HG03196 (cell line): Measurements from ENCODE around the gene ASS1.
"Not testable (repeated sequence)": the region's sequence is repeated elsewhere in the genome, so short reads cannot be mapped to it uniquely, and the experiment has no call there.

Experiments used
- ATAC-seq: cut with Tn5 transposase; IDR thresholded peaks from one replicate; pipeline ENCODE4 v1.9.1; 2021; ENCODE audit not compliant: unreplicated experiment

ASS1 gene

DNA sequence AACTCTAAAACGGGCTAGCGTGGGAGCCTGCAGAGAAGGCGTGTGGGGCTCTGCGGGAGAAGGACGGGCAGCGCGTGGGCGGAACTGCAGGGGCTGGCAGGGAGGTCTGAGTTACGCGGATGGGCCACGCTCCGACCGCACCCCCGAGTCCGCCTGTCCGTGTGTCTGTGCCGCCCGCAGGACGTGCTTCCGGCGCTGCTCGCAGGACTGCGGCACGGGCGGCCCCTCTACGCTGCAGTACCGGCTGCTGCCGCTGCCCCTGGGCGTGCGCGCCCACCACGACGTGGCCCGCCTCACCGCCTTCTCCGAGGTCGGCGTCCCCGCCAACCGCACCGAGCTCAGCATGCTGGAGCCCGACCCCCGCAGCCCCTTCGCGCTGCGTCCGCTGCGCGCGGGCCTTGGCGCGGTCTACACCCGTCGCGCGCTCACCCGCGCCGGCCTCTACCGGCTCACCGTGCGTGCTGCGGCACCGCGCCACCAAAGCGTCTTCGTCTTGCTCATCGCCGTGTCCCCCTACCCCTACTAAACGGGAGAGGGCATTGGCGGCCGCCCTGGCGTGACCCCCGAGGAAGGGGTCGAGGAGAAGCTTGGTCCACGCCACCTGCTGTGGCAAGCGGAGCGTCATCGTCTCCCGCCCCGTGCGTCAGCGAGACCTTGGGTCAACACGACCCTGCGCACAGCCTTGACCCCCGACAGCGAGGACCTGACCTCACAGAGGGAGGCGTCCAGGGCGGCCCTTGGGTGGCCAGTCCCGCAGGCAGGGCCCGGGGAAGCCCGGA, 11.4 kb upstream of the ASS1 start:
- no peak for ATAC-seq

DNA sequence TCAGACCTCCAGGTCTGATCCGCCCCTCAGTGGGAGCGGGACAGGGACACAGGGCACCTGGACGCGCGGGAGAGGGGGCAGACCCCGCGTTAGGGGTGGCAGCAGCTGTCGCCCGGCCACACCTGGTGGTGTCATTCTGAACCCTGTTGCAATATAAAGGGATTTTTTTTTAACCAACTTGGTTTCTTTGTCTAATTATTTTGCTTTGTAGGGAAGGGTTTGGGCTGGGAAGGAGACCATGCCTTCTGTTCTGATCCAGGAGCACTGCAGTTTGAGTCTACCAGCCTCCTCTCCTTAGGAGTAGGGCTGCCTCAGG, 10.9 kb upstream of the ASS1 start:
- no peak for ATAC-seq

DNA sequence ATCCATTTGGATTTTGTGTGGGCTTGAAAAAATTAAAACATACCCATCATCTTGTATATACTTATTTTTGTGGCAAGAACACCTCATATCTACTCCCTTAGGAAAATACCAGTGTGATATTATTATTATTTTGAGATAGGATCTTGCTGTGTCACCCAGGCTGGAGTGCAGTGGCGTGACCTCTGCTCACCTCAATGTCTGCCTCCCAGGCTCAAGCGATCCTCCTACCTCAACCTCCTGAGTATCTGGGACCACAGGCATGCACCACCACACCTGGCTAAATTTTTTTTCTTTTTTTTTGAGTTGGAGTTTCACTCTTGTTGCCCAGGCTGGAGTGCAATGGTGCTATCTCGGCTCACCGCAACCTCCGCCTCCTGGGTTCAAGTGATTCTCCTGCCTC, 10.1 kb upstream of the ASS1 start:
- ATAC-seq = not testable (repeated sequence)

DNA sequence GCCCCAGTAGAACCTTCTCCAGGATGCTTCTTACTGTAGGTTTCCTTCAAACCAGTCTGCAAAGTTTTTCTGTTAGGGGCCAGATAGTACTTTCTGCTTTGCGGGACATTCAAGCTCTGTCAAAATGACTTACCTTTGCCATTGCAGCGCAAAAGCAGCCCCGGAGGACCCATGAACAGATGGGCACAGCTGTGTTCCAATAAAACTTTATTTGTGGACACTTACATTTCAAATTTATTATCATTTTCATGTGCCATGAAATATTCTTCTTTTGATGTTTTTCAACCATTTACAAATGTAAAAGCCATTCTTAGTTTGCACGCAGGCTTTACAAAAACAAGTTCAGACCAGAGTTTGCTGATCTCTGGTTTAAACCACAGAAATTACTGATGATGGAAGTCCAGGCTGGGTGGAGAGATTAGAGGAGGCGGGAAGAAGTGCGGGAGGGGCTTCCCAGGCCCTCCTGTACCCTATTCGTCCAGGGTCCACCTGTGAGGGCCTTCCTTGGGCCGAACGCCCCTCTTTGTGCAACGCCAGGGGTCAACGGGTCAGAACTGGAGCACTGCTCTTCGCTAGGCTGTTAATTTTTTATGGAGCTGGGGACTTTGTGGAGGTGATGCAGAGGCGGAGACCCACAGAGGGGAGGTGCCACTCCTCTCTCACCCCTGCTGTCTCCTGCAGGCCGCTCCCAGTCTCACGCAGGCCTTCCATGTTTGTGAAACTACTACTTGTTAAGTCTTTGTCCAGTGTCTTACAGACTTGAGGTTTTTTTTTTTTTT, 7.6 kb upstream of the ASS1 start:
- no peak for ATAC-seq

DNA sequence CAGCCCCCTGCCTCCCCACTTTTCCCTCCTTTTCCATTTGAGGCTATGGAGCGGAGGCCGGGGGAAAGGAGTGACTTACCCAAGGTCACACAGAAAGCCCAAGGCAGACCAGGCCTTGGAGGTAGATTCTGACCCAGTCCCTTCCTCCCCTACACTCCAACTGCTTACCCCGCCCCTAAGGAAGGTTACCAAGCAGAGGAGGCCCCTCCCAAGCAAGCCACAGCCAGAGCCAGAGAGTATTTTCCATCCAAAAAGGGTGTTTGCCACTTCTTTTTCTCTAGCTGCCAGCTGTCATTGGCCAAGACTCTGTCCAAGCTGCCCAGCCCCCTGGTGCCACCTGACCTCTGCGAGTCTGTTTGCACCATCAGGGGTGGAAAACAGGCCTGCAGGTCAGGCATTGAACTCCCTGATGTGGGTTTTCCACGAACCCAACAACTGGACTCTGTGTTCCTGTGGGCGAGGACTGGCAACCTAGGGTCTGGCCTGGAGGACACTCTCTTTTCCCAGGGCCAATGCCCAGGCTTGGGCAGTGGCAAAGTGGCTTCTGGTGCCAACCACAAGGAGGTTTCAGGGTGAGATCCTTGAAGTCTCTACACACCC, 6.3 kb upstream of the ASS1 start:
- ATAC-seq = no peak

DNA sequence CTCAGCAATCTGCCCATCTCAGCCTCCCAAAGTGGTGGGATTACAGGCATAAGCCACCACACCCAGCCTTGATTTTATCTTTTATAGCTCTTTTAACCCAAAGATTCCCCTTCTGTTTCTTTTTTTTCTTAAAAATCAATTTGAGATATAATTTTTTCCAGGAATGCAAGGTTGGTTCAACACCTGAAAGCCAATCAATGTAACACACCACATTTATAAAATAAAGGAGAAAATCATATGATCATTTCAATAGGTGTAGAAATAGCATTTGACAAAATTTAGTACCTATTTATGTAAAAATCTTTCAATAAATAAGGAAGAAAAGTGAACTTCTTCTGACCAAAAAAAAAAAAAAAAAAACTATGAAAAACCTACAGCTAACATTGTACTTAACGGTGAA, 3.7 kb upstream of the ASS1 start:
- no peak for ATAC-seq

DNA sequence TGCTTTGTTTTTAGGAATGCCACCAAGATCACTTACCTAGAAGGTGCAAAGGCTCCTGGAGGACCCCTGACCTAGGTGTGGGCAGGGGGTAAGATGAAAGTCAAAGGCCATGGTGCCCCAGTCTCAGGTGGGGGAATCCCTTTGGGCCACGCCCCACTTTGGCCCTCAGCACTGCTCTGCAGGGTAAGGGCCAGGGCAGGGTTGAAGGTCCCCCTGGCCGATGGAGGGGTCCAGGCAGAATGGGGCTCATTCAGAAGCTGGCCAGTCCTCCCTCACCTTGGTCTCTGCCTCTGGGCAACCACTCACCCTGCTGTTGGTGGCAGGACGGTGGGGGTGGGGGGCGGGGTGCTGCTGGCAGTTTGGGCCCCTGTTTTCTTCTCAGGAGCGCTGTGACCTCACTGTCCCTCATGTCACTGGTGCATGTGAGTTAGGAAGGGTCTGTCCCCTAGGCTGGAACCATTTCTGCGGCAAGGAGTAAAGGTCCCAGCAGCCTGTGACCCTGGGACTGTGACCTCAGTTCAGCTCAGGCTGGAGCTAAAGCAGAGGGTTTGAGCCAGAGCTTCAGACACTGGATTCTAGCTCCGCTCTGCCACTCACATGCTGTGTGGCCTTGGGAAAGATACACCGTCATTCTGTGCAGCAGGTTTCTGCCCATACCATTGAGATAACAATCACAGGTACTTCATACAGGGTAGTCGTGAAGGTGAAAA, 1.9 kb upstream of the ASS1 start:
- no peak for ATAC-seq

DNA sequence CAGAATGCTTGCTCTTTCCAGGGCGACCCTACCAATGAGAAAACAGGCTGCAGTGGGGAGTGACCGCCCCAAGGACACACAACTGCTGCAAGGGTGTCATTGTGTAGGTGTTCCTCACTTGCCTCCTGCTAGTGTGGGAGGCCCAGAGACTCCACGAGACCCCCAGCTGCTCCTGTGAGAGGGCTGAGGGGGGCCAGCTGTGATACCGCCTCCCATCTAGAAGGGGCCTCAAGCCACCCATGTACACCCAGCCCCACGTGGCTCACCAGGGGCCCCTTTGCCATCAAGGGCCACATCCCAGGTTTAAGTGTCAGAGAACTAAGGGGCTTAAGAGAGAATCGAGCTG, 1.3 kb upstream of the ASS1 start:
- no peak for ATAC-seq

DNA sequence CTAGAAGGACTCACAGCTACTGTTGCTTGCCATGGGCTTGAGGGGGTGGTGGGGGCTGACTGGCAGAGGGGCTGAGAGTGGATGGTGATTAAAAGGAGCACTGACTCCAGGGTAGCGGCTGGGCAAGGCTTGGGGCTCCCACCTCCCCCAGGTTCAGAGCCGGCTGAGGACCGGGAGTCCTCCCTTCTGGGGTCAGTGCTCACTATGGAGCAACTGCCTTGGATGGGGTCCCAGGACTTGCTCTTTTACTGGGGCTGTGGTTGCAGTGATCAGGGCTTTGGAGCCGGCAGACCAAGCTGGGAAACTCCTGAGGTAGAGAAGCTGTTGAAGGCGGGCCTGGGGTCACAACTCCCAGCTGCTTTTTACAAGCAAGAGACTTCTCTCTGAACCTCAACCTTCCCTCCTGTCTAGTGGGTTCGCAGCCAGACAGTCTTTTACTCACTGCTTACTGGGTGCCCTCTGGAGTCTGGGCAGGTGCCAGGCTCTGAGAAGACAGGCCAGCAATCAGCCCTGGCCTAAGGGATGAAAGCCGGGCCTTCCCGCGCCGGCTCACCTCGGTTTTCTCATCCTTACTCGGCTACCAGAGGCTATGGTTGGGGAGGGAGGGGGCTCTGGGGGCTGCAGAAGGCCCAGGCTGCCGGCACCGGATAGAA, 795 bp upstream of the ASS1 start:
- ATAC-seq = no peak

DNA sequence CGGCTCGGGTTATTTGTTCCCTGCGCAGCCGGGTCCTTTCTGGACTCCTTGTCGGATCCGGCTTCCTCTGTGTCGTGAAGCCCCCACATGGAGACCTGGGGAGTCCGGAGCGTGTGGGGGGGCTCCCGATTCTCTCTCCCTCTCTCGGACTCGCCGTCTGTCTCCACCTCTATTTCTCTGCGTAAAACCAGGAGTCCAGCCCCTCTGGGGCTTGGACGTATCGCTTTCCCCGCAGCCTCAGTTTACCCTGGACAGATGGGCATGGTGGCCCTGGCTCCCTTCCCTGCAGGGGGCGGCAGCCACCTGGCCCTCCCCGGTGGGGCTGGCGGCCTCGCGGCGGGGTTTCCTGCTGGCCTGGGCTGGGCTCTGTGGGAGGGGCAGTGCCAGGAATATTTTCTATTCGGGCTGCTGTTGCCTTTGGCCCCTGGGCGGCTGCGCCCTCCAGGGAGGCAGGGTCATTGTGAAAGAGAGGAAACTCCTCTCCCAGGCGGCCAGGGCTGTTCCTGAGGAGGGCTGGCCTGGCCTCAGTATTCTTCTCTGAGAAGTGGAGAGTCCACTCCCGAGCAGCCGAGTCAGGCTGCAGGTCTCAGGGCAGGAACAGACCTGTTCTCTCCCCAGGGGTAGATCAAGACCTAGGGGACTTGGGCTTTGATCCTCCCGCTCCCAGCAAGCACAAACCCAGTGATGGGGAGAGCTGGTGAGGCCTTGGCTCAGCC, 665 bp downstream of the ASS1 start:
- ATAC-seq = no peak

DNA sequence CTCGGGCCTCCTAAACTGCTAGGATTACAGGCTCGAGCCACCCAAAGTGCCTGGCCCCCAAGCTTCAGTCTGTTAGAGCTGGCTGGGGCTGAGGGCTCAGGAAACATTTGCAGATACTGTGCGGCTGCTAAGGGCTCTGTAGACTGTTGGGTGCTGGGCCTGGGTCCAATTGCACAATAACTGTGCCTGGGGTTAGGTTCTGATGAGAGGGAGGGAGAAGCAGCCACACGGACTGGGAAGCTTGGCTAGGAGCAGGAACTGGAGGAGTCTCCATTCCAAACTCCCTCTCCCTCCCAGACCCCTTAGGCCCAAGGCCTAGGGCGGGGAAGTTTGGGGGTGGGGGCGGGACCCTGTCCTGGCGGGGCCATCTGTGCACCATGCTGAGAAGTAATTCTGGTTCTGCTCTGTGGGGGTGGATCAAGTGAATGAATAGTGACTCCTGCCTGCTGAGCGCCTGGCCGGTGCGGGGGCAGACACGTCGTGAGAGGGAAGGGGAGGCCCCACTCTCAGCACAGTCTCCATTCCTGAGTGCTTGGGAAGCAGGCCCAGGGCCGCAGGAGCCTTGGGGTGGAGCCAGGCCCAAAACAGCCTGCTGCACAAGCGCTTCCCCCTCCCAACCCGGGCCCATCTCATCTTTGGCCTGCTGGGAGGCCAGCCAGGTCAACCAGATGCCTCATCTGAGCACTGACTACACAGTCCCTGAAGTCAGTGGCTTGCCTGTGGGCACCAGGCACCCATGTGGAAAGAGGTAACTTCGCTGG, 1.5 kb downstream of the ASS1 start:
- no peak for ATAC-seq

DNA sequence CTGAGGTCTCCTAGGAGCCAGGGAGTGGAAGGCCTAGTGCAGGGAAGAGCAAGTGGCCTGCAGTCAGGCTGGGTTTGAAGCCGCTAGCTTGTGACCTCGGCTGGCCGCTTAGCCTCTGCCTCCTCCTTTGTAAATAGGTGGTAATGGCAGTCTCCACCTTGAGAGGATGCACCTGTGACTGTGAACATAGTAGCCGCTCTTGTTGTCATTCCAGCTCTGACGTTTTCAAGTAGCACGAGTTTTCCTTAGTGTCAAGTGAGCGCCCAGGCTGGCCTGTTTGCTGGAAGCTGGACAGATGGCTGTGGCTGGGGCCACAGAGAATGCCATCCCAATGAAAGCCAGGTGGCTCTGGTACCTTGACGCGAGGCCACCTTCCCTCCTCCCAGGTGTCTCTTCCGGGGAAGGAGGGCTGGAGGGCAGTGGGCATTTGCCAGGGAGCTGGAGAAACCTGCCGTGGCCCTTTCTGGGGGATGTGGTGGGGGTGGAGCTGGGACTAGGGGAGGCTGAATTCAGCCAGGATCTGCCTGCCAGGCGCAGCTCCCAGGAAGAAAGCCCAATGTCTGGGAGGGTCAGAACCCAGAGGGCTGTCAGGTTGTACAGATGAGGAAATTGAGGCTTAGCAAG, 2.5 kb downstream of the ASS1 start:
- no peak for ATAC-seq

DNA sequence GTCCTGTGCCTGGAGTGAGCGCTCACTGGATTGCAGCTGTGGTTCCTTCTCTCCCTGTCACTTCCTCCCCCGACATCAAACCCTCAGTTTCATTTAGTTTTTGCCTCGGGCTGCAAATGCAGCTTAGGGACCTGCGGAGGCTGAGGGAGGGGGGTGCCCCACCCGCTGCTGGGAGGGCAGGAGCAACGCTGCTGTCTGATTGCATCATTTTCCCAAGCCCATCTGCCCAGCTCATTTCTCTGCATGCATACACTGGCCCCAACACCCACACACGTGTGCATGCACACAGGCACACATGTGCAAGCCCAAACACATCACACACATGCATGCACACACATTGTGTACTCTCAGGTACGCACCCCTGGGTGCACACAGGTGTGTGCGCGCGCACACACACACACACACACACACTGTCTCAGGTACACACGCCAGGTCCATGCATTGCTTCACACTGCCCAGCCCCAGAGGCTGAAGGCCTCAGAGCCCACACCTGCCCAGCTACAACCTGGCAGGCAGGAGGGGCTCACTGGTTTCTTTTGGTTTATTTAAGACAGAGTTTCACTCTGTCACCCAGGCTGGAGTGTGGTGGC, 3.4 kb downstream of the ASS1 start:
- ATAC-seq = no peak

DNA sequence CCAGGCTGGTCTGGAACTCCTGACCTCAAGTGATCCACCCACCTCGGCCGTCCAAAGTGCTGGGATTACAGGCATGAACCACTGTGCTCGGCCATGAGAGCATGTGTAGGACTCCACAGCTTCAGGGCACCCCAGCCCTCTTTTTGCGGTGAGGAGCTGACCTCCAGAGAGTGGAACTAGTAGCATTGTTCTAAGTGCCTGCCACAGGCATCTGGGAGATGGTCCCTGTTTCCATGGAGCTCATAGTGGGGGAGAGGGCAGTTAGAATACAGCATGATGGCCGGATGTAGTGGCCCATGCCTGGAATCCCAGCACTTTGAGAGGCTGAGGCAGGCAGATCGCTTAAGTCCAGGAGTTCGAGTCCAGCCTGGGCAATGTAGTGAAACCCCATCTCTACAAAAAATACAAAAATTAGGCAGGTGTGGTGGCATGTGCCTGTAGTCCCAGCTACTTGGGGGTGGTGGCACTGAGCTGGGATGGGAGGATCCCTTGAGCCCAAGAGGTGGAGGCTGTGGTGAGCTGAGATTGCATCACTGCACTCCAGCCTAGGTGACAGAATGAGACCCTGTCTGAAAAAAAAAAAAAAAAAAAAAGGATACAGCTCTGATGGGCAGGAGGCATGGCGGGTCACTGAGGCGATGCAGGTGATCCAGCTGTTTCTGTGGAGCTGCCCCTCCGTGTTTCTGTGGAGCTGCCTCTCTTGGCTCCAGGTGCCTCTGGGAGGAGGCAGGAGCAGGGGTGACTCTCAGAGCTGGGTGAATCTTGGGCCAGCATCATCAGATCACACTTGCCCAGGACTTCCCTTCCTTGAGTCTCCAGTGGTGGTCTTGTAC, 4.2 kb downstream of the ASS1 start:
- ATAC-seq = no peak

DNA sequence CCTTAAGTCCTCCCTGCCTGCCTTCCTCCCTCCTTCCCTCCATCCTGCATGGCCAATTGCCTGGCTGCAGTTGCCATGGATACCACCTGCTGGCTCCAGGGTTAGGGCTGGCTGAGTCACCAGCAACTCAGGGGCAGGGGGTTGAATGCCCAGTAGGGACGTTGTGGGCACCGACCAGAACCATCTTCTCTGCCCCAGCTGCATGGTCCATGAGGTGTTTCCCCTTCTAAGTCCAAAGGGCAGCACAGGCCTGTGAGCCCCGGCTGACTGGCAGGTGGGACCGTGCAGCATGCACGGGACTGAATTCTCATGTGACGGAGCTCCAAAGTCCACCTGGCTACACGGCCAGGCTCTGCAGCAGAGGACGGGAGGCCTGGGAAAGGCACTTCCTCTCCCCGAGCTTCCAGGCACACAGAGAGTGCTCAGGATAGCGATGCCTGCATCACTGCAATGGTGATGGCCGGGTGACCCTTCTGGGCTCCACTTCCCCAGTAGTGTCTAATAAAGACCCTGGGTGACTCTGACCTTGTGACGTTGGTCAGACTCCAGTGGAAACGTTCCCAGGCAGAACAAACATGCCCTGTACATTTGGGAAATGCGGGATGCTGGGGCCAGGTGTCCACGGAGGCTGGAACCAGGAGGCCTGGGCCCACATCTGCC, 5.7 kb downstream of the ASS1 start:
- ATAC-seq = no peak

DNA sequence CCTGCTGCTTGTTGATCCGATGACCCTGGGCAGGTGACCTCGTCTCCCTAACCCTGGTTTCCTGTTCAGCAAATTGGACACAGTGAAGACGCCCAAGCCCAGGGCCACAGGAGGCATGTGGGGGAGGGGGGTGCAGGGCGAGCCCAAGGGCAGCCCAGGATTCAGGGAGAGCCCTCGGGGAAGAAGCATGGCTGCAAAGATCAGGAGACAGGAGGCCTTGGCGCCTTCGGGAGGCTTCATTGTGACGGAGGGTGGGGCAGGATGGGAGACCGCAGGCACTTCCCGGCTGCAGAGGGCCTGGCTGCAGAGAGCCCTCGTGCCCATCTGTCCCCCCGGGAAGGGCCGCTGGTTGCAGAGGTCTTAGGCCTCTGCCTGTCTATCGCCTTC, 6.2 kb downstream of the ASS1 start:
- ATAC-seq = no peak

DNA sequence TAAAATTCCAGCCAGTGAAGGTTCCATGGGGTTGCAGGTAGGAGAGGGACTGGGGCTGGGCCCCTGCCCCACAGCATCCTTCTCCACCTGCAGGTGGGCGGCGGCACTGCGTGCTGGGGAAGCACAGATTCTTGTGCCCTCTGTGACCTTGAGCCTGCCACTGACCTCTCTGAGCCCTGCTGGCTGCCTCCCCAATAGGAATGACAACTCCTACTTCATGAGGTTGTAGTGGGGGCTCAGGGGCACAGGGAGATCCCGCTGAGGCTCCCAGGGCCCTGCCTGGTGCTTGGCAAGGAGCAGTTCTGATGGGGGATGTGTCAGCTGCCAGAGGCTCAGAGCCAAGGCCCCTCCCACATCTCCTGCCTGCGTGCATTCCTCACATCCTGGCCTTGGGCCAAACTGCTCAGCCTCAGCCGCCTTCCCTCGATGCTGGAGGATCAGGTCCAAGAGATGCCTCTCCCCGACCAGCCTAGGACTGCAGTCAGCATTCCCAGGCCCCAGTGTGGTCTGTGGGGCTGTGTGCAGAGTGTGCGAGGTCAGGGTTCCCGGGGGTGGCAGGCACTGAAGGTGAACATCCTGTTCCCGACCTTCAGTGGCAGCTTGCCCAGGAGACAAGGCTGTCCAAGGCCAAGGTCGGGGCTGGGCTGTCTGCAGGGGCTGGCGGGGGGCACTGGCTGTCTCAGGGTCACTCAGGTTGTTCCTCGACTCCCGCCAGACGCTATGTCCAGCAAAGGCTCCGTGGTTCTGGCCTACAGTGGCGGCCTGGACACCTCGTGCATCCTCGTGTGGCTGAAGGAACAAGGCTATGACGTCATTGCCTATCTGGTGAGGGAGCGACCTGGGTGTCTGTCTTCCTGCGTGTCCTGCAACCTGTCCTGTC, 7.0 kb downstream of the ASS1 start:
- no peak for ATAC-seq
